ENCODE results near the gene LRIG3.
"Not testable (repeated sequence)": the region's sequence is repeated elsewhere in the genome, so short reads cannot be mapped to it uniquely, and the experiment has no call there.

The LRIG3 gene

GRCh38 chr12:58906917-58907316 lies 13.4 kb downstream of the LRIG3 start:
- DNase-seq (ENCODE audit: low spot score) = no peak

GRCh38 chr12:58905422-58905821 lies 14.9 kb downstream of the LRIG3 start:
- DNase-seq (ENCODE audit: low spot score) = no peak

DNA sequence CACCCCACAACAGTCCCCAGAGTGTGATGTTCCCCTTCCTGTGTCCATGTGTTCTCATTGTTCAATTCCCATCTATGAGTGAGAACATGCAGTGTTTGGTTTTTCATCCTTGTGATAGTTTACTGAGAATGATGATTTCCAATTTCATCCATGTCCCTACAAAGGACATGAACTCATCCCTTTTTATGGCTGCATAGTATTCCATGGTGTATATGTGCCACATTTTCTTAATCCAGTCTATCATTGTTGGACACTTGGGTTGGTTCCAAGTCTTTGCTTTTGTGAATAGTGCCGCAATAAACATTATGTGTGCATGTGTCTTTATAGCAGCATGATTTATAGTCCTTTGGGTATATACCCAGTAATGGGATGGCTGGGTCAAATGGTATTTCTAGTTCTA lies 17.6 kb downstream of the LRIG3 start:
- not testable (repeated sequence) for DNase-seq (ENCODE audit: low spot score)

- no peak for DNase-seq (ENCODE audit: low spot score)
These were observed 18.6 kb downstream of the LRIG3 start for GRCh38 chr12:58901664-58902063.

DNA sequence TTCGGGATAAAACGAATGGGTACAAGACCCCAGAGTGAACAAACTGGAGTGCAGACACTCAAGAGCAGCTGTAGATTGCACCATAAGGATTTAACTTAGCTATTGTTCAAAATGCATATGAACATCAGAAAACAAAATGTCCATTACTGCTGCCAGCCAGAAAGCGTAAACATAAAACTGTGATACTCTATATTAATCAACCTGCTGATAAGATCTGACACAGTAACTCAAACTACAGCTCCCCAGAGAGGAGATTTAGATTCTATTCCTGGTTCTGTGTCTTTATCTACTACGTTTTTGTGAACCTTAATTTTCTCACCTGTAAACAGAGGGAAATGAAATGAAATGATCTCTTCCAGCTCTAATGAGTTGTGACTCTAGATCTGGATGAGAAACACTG lies 22.3 kb downstream of the LRIG3 start:
- DNase-seq (ENCODE audit: low spot score) = no peak

DNA sequence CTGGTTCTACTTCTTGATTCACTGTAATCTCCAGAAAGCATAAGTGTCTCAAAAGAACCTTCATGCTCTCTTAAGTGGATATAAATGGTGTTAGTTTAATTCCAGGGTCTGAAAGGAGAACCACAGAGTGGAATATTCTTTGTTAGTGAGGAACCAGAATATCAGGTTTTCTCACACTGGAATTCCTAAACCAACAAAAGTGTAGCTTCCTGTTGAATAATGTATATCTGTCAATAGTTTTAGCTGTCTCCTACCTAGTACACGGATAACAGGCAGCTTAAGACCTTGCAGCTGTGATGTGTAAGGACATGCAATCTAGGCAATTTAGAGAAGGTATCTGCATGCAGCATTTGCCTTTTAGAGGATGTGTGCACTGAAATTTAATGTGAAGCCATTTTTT lies 24.0 kb downstream of the LRIG3 start:
- no peak for DNase-seq (ENCODE audit: low spot score)

GRCh38 chr12:58895053-58895452 lies 25.3 kb downstream of the LRIG3 start:
- no peak for DNase-seq (ENCODE audit: low spot score)

- DNase-seq (ENCODE audit: low spot score) = no peak
These were observed 26.3 kb downstream of the LRIG3 start for GRCh38 chr12:58894040-58894439.

- DNase-seq (ENCODE audit: low spot score) = no peak
These were observed 26.8 kb downstream of the LRIG3 start for GRCh38 chr12:58893495-58893894.

DNA sequence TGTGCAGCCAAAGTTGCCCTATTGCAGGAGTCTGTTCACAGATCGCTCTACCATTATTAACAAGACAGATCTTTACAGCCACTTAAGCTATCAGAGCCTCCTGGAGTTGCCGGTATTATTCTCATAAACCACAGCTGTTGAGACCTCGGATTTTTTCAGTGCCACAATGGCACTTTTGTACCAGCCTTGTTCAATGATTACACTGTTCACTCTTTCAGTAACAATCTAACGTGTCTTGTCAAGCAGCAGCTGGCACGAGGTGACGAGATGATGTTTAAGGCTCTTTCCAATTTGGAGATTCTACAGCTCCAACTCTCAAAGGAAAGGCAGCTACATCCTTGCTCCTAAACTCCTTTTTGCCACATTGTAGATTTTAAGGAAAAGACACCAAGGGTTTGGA lies 30.7 kb downstream of the LRIG3 start:
- no peak for DNase-seq (ENCODE audit: low spot score)

DNA sequence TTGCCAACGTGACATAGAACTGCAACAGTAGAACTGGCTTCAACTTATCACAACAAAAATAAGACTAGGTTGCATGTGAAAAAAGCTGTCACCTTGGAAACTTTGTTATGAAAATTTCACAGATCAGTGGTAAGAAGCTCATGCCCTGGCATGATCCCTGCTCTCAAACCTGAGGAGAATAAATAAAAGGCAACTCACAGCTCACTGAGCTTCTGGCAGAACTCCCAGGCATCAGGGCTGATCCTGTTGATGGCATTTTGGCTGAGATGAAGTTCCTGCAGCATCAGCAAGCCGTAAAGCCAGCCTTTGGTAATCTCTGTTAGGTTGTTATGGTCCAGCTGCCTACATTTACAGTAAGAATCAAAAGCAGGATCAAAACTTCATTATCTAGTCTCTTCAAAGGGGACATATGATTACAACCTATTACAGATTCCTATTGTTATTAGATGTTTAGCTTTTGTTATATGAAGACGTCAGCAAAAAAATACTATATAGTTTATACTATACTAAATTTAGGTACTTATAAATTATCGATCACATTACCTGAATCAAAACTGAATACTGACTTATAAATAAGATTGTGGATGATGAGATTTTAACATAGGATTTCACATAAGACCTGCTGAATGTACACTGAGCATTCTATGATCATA lies 32.0 kb downstream of the LRIG3 start:
- DNase-seq (ENCODE audit: low spot score) = no peak

DNA sequence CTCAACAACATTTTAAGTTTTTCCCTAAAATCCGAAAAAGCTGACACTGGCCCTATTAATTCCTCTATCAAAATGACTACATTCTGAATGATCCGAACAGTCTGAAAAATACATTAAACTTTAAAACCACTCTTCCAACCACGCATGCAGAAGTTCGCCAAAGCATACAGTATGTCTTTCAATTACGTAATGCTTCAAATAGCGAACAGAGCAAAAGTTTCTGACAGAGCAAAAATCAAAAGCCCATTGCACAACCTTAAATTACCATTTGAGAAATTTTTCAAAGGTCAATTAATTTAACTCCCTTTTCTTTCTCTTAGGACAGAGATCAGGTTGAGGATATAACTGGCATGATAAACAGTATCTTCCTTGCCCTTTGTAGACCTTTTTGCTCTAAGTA lies 33.2 kb downstream of the LRIG3 start:
- DNase-seq (ENCODE audit: low spot score) = no peak

GRCh38 chr12:58886474-58886873 lies 33.8 kb downstream of the LRIG3 start:
- DNase-seq (ENCODE audit: low spot score) = no peak

DNA sequence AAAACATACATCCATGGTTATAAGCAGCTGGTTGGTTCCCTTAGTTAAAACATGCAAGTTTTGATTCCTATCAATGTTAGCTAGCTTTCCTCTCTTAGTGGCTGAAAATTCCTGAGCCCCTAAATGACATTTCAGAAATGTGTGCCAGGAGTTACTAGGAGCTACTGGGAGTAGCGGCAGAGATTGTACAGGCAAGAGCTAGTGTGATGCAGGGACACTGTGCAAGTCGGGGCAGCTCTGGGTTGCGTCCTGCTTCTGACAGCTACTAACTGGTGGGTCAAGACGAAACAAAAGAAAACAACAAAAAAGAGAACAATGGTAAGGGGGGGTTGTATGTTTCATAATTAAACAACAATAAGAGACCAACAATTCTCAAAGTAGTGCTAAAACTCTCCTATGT lies 35.4 kb downstream of the LRIG3 start:
- no peak for DNase-seq (ENCODE audit: low spot score)

GRCh38 chr12:58883576-58884334 lies 36.5 kb downstream of the LRIG3 start:
- no peak for DNase-seq (ENCODE audit: low spot score)

- DNase-seq (ENCODE audit: low spot score) = no peak
These were observed 37.5 kb downstream of the LRIG3 start for GRCh38 chr12:58882826-58883225.

- no peak for DNase-seq (ENCODE audit: low spot score)
These were observed 38.5 kb downstream of the LRIG3 start for GRCh38 chr12:58881816-58882215.

DNA sequence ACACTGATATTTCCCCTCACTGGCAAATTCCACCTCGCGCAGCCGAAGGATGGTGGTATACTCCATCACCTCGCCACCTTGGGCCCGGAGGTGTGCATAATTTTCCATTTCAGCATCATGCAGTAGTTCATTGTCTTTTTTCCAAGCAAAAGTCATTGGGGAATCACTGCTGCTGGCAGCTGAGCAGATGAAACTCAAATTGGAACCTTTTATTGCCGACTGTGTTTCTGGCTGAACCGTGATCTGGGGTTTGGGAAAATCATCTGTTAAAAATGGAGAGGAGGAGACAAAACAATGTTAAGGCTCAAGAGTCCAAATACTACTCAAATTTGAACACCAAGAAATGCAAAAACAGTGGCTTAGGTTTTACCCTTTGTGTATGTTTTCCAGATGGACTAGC lies 39.7 kb downstream of the LRIG3 start:
- DNase-seq (ENCODE audit: low spot score) = no peak

DNA sequence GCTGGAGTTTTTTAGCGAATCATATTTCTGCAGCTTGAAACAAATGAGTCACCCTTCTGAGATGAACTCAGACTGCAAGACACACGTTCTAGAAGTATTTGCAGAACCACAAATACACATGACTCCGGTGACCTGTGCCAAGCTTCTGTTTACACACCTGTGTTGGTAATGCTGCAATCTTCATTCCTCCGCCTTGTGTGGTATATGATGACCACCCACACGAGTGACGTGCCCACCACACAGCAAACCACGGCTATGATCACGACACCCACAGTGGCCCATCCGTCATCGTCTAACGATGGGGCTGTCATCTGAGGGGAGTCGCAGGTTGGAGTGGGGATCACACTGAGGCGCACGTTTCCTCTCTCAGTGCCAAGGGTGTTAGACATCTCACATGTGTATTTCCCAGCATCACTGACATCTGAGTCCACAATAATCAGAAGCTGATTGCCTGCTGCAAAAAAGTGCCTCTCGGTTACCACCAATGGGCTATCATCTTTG lies 43.0 kb downstream of the LRIG3 start:
- DNase-seq (ENCODE audit: low spot score) = peak; percentile 55

DNA sequence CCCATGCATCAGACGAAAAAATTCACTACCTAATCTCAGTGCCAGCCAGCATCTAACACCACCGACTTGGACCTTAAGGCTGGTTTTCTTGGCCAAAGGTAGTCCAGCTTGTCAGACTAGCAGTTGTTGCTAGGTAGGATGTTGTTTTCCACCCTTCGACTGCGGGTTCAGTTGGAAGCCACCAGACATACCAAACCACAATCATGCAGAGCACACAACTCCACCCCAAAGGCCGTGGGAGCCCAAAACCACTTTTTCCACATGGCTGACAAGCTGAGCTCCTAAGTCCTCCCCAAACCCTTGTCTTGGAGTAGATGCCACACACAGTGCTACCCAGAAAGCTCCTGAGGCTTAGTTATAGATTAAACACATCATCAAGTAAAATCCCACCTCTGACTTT lies 46.8 kb downstream of the LRIG3 start:
- no peak for DNase-seq (ENCODE audit: low spot score)

DNA sequence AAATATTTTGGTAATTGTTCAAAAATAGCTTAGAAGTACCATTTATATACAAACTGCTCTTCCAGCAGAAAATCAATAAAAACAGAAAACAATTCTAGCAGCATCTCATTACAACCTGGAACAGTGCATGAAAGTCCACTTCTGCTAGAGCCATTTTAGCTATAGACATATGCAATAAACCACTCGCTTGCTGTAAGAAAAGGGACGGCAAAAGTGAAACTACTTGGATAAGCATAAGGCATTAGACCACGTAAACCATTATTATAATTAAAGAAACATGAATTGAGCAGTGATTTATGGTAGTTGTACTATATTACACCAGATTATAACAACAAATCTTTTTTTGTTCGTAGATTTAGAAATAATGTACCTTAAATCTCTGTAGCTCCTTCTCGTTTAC lies 48.7 kb downstream of the LRIG3 start:
- DNase-seq (ENCODE audit: low spot score) = no peak

DNA sequence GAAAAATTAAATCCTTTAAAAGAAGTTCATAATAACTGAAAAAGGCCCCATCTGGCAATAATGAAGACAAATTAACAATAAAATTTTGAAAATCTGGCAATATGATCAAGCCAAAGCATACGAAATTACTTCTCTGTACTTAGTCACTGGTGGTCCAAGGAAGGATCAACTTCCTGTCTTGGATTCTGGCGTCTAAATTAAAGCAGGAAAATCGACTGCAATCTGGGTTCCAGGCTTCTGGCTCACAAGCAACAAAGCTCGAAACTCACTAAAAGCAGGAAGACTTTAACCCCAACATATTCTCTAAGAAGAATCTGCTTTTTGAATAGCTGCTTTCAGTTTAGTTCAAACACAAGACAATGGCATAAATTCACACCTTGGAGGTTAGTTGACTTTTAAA lies 49.7 kb downstream of the LRIG3 start:
- DNase-seq (ENCODE audit: low spot score) = no peak

- DNase-seq (ENCODE audit: low spot score) = no peak
These were observed 59.5 kb downstream of the LRIG3 start for GRCh38 chr12:58860788-58861240.
